ENCODE results near the gene CABYR. TPM values are rescaled to one million over a fixed set of nuclear protein-coding genes. Genes with fewer than 3 reads are reported as not detected.
A peak's percentile ranks its signal among the peaks of the same experiment; 100 is the strongest.

The CABYR gene
- total RNA-seq, 2 donors from 2014 or later: 1.6 TPM; not detected in 1

DNA sequence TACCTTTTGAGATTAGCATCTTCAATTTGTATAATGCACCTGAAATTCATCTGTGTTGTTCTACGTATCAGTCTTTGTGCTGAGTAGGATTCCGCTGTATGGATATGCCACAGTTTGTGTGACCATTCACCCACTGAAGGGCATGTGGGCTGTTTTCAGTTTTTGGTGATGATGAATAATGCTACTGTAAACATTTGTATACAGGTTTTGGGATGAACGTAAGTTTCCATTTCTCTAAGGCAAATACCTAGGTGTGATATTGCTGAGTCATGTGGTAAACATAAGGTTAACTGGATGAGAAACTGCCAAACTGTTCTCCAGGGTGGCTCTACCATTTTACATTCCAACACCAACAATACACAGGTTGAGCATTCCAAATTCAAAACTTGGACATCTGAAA lies 35.1 kb downstream of the CABYR start:
- DNase-seq: no peak
- TF ChIP-seq, protein P1, sequence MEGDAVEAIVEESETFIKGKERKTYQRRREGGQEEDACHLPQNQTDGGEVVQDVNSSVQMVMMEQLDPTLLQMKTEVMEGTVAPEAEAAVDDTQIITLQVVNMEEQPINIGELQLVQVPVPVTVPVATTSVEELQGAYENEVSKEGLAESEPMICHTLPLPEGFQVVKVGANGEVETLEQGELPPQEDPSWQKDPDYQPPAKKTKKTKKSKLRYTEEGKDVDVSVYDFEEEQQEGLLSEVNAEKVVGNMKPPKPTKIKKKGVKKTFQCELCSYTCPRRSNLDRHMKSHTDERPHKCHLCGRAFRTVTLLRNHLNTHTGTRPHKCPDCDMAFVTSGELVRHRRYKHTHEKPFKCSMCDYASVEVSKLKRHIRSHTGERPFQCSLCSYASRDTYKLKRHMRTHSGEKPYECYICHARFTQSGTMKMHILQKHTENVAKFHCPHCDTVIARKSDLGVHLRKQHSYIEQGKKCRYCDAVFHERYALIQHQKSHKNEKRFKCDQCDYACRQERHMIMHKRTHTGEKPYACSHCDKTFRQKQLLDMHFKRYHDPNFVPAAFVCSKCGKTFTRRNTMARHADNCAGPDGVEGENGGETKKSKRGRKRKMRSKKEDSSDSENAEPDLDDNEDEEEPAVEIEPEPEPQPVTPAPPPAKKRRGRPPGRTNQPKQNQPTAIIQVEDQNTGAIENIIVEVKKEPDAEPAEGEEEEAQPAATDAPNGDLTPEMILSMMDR (IDR thresholded peaks at IDR 0.05): no peak
- no peaks in the 10 kb centered on the region for H3K36me3 ChIP-seq
- H3K9me3 ChIP-seq: no peaks in the 10 kb centered on the region
- no peaks in the 10 kb centered on the region for H3K27me3 ChIP-seq
- H3K9ac ChIP-seq (ENCODE audit: low read depth in 2 of 2, low read length in 2 of 2): no peak overlapping the region
- intact Hi-C loops (cut with DNase I): no loop called here
- H3K4me3 ChIP-seq: no peak overlapping the region
- no peaks in the 10 kb centered on the region for H3K4me1 ChIP-seq
- H3K27ac ChIP-seq: no peak overlapping the region

DNA sequence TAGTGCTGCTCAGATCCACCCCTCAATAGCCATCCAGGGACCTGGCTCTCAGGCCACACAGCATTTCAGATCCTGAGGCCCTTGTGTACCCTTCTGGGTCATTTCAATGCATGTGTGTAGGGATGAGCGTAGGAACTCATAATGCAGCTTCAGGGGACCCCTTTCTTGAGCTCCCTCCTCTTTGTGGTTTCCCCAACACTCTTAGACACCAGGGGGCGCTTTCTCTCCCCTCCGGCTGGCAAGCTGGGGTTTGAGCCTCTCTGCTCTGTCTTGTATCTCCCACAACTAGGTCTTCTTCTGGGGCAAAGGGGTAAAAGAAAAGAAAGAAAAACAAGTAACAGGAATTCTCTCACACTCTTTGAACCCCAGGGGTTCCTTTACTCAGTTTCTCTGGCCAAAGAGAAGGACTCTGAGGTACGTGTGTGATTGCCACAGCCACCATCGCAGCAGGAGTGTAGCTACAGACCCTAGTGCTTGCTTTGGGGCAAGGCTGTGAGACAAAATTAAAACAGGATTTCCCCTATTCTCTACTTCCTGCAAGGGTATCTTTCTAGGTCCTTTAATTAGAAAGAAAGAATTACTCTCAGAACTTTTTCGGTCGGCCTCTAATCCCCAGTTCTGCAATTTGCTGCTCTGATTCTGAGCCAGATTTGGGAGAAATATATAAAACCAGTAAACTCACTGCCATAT lies 38.0 kb downstream of the CABYR start:
- H3K36me3 ChIP-seq: no peaks in the 10 kb centered on the region
- no peaks in the 10 kb centered on the region for H3K27me3 ChIP-seq
- peak; percentile 72 for DNase-seq
- no peak overlapping the region for H3K27ac ChIP-seq
- no peaks in the 10 kb centered on the region for H3K4me1 ChIP-seq
- H3K9me3 ChIP-seq: no peaks in the 10 kb centered on the region
- intact Hi-C loops (cut with DNase I): loop anchor here (5.0 kb wide), 1 partner anchor 310 kb away; no protein-coding TSS in a partner anchor
- no peak overlapping the region for H3K9ac ChIP-seq (ENCODE audit: low read depth in 2 of 2, low read length in 2 of 2)
- TF ChIP-seq, protein P1 (IDR thresholded peaks at IDR 0.05): peak; percentile 60
- no peak overlapping the region for H3K4me3 ChIP-seq

DNA sequence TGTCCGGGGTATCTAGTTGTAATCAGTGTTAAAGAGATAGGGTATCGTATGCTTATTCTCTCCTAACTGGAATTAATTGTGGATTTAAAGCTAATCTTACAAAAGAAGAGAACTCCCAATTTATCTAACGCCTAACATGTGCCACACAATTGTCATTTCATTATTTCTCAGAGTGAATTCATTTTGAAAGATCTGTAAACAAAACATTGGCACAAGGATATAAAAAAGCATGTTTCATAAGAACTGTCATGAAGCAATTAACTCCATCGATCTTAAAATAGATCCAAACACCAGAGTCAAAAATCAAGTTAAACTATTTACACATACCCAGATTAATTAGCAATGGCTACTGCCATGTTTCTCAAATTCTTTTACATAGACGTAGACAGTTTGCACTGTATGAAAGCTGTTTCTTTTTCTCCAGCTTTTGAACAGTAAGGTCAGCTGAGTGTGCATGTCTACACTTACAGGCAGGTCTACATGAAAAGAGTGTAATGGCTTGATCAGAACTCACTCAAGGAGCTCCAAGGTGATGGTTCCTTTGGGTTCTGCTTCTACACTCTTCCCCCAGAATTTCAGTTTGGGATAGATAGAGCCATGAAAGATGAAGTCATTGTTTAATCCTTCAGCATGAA lies 38.8 kb downstream of the CABYR start:
- intact Hi-C loops (cut with DNase I): loop anchor here (5.0 kb wide), 1 partner anchor 310 kb away; no protein-coding TSS in a partner anchor
- Histone ChIP-seq H3K36me3 (no peaks in the 10 kb centered on the region), H3K4me1 (no peaks in the 10 kb centered on the region), H3K9ac (ENCODE audit: low read depth in 2 of 2, low read length in 2 of 2) (no peak overlapping the region), H3K9me3 (no peaks in the 10 kb centered on the region), H3K27ac (no peak overlapping the region), H3K27me3 (no peaks in the 10 kb centered on the region), H3K4me3 (no peak overlapping the region)
- TF ChIP-seq, protein P1 (IDR thresholded peaks at IDR 0.05): no peak
- no peak for DNase-seq

DNA sequence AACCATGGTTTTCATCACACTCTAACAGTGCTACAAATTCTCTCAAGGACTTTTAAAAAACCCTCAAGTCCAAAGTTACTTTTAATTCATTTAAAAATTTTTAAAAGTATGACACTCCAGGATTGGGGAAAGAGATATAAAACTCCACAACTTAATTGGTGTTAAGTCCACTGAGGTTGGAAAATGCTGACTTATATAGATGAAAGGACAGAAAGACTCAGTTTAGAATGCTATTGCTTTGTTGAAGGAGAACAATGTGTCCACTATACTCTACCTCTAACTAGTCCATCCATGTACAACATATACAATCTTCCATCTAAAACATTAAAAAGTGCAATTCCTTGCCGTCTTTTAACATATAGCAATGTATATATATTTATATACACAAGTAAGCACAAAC lies 41.2 kb downstream of the CABYR start:
- no peak for DNase-seq
- Histone ChIP-seq H3K4me1 (no peaks in the 10 kb centered on the region), H3K9me3 (no peaks in the 10 kb centered on the region), H3K9ac (ENCODE audit: low read depth in 2 of 2, low read length in 2 of 2) (no peak overlapping the region), H3K36me3 (no peaks in the 10 kb centered on the region), H3K27ac (no peak overlapping the region), H3K4me3 (no peak overlapping the region), H3K27me3 (no peaks in the 10 kb centered on the region)
- intact Hi-C loops (cut with DNase I): no loop called here
- TF ChIP-seq, protein P1 (IDR thresholded peaks at IDR 0.05): no peak

DNA sequence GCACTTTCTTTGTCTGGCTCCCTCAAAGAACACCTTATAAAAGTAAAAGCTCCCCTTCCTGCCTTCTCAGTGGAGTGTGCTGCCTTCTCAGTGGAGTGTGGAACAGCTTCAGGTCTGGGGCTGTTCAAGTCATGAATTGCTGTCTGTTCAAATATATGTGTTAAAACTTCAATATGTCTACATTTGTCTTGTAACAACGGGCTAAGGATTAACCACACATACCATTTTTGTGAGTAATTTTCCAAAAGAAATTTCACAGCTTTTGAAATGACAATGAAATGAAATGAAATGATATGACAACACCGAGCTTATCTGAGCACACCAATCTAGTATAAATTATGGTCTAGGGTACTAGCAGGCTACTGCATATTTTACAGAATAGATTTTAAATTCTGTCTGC lies 42.9 kb downstream of the CABYR start:
- intact Hi-C loops (cut with DNase I): no loop called here
- Histone ChIP-seq H3K9ac (ENCODE audit: low read depth in 2 of 2, low read length in 2 of 2) (no peak overlapping the region), H3K27me3 (no peaks in the 10 kb centered on the region), H3K36me3 (no peaks in the 10 kb centered on the region), H3K4me1 (no peaks in the 10 kb centered on the region), H3K27ac (no peak overlapping the region), H3K9me3 (no peaks in the 10 kb centered on the region), H3K4me3 (no peak overlapping the region)
- DNase-seq: no peak
- TF ChIP-seq, protein P1 (IDR thresholded peaks at IDR 0.05): no peak
